Measurements from ENCODE around the gene KRTAP12-4.
A peak's percentile ranks its signal among the peaks of the same experiment; 100 is the strongest.
"Not testable (repeated sequence)": the region's sequence is repeated elsewhere in the genome, so short reads cannot be mapped to it uniquely, and the experiment has no call there.

Gene KRTAP12-4

DNA sequence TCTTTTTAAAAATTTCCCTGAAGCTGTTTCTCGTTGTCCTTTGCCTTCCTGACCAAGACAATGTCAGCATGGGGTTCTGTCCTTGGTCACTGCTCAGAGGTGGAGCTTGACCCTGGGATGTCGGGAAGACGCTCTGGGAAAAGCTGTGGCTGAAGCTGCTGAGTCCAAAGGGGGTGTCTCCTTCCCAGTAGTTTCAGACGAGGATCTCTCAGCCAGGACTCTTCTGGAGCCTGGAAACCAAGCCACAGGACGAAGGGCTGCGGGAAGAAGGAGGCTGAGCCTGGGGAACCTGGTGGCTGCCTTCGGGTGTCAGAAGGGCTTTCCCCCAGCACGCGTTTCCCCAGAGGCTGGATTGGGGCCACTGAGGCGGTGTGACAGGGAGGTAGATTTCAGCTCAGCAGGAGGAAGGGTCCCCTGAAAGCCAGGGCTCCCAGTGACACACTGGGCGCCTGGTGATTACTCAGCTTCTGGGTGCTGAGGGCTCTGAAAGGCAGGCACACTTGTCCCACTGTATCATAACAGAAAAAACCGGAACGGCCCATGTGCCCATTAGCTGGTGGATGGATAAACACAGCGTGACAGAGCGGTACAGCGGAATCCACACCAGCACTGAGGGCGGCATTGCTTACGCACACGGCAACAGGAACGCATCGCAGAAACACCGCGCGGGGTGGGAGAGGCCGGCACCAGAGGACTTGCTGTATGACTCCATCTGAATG lies 32.5 kb upstream of the KRTAP12-4 start:
- no peak for DNase-seq

DNA sequence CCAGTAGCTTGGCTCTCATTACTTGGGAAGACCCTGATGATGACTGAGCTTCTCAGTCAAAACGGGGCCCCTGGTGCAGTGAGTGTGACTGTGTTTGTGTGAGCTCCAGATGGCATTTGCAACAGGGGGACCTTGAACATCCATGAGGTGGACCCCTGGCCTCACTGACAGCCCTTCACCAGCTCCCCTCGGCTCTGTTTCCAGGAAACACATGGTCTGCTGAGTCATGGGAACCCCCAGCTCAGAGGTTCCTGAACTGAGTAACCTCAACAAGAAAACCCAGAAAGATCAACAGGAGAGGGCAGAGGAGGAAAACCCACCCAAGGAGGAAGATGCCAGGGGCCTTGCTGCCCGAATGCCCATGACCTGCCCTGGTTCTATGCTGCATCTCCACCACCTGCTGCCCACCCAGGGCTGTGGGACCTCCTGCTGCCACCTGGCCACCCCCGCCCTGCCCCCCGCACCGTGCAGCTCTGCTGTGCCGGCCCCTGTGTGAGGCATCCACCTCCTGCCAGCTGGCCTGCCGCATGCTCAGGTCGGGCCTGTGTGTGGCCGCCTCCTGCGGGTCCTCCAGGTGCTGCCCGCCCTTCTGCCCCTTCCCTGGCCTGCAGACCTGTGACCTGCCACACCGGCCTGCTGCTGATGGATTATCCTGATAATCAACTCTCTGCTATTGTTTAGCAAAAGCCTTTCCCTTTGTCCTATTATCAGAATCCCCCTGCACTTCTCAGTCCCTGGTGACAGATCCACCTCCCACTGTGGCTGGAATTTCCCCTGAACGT lies 31.7 kb upstream of the KRTAP12-4 start:
- DNase-seq = no peak

DNA sequence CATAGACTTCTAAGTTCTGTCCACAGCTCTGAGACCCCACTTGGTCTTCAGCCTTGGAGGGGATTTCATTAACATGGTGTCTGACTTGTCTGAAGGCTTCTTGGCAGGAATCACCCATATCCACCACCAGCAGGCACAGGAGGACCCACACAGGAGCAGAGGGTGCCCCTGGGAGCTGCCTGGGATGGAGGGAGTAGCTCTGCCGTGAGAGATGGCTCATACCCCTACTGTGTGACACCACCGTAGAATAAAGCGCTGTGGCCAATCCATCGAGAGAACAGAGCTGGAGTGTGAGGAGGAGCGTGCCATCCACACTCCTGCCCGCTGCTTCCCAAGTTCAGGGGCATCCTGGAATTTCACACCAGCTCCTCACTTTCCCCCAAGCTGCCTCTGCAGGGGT lies 30.6 kb upstream of the KRTAP12-4 start:
- not testable (repeated sequence) for DNase-seq

GRCh38 chr21:44684483-44684882 lies 30.0 kb upstream of the KRTAP12-4 start:
- no peak for DNase-seq

DNA sequence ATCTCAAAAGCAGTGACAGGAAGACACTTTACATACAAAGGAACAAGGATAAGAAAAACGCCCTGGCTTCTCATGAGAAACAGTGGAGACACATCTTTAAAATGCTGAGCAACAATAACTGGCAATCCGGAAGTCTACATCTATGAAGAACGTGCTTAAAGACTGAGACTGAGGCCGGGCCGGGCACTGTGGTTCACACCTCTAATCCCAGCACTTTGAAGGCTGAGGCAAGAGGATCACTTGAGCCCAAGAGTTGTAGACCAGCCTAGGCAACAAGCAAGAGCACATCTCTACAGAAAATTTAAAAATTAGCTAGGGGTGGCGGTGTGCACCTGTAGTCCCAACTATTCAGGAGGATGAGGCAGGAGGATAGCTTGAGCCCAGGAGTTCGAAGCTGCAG lies 29.6 kb upstream of the KRTAP12-4 start:
- DNase-seq = no peak

DNA sequence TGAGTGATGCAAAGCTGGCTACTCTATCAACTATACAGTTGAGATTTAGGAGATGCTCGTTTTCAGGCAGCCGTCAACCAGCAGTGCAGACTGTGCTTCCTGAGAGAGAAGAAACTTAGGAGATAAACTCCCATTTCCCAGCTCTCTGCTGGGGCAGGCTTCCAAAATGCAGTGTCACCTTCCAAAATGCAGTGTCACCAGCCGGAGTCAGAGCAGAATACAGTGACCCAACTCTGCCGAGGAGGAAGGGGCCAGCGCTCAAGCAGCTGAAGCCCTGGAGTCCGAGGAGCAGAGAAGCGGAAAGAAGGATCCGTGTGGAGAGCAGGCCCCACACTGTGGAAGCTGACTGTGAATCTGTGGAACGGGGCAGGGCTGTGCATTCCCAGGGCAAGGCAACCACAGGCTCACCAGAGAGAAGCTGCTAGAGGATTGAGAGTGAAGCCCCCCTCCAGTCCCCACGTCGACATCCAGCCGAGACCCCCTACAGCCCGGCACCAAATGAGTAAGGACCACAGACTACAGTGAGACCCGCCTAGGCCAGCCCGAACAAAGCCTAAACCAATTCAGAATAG lies 28.2 kb upstream of the KRTAP12-4 start:
- DNase-seq = no peak

DNA sequence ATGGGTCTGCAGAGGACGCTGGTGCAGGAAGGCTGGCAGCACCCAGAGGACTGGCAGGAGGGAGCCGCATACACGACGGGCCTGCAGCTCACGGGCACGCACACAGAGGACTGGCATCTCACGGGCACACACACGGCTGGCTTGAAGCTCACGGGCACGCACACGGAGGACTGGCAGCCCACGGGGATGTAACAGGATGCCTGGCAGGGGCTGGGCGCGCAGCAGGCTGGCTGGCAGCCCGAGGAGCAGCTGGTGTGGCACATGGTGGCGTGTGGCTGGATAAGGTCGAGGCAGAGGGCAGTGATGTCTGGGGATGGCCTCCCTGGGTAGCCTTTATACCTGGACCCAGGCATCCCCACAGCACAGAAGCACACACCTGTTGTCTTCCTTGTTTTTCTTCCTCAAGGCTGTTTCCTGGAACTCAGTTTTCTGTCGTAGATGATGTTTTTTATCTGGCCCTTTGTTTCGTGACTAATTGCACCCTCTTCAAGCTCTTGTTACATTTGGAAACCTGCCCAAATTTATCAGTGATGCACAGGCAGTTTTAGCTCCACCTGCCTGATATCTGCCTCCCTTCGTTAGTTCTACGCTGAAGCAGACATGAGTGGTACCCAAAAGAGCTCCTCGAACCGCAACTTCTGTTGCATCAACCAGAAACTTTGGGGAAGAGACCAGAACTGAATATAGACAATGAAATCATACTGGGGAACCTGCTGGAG lies 27.6 kb upstream of the KRTAP12-4 start, which contains the start of gene KRTAP12-1:
Gene KRTAP12-1, minus strand, starts transcription at position 303 of the 719 bp plus-strand sequence. Its CDS starts 40 bp downstream, at position 263.
- DNase-seq = peak; percentile 47

GRCh38 chr21:44681152-44681551 lies 26.7 kb upstream of the KRTAP12-4 start:
- no peak for DNase-seq

GRCh38 chr21:44677881-44678280 lies 23.4 kb upstream of the KRTAP12-4 start:
- DNase-seq = no peak

GRCh38 chr21:44671911-44672310 lies 17.5 kb upstream of the KRTAP12-4 start:
- no peak for DNase-seq

GRCh38 chr21:44670642-44671432 lies 16.4 kb upstream of the KRTAP12-4 start:
- no peak for DNase-seq

DNA sequence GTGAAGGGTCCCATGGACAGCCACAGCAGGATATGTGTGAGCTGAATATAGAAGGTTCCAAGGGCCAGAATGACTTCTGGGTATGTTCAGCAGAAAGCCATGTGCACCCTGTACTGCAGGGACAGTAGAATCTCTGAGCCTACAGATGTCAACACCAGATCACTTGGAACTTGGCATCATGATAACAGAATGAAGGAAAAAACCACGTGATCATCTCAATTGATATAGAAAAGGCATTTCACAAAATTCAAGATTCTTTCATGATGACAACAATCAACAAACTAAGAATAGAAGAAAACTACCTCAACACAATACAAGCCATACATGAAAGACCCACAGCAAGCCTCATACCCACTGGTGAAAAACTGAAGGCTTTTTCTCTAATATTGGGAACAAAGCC lies 13.2 kb upstream of the KRTAP12-4 start:
- no peak for DNase-seq

DNA sequence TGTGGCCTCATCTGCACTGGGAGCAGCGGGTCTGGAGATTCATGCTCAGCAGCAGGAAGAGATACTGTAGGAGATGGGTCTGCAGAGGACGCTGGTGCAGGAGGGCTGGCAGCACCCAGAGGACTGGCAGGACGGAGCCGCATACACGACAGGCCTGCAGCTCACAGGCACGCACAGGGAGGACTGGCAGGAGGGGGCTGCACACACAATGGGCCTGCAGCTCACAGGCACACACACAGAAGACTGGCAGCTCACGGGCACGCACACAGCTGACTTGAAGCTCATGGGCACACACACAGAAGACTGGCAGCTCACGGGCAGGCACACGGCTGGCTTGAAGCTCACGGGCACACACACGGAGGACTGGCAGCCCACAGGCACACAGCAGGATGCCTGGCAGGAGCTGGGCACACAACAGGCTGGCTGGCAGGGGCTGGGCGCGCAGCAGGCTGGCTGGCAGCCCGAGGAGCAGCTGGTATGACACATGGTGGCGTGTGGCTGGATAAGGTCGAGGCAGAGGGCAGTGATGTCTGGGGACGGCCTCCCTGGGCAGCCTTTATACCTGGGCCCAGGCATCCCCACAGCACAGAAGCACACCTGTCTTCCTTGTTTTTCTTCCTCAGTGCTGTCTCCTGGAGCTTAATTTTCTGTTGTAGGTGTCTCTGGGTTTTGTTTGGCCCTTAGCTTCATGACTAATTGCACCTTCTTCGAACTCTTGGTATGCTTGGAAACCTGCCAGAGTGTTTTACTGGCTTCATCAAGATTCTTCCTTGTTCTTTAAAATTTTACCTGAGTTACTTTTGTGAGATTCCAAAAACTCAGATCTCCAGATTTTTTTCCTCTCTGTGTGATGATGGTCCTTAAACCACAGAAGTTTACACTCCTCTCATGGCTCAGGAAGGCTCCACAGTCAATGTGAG lies 12.2 kb upstream of the KRTAP12-4 start, which contains the start of gene KRTAP12-2:
Gene KRTAP12-2, minus strand, starts transcription at position 527 of the 920 bp plus-strand sequence. Its CDS starts 41 bp downstream, at position 486.
- DNase-seq = peak; percentile 1

GRCh38 chr21:44664691-44665090 lies 10.2 kb upstream of the KRTAP12-4 start:
- no peak for DNase-seq

GRCh38 chr21:44661567-44661966 lies 7.1 kb upstream of the KRTAP12-4 start:
- not testable (repeated sequence) for DNase-seq

- DNase-seq = no peak
Observed at GRCh38 chr21:44658913-44659595, 4.6 kb upstream of the KRTAP12-4 start.

GRCh38 chr21:44658541-44658910 lies 4.1 kb upstream of the KRTAP12-4 start:
- no peak for DNase-seq

DNA sequence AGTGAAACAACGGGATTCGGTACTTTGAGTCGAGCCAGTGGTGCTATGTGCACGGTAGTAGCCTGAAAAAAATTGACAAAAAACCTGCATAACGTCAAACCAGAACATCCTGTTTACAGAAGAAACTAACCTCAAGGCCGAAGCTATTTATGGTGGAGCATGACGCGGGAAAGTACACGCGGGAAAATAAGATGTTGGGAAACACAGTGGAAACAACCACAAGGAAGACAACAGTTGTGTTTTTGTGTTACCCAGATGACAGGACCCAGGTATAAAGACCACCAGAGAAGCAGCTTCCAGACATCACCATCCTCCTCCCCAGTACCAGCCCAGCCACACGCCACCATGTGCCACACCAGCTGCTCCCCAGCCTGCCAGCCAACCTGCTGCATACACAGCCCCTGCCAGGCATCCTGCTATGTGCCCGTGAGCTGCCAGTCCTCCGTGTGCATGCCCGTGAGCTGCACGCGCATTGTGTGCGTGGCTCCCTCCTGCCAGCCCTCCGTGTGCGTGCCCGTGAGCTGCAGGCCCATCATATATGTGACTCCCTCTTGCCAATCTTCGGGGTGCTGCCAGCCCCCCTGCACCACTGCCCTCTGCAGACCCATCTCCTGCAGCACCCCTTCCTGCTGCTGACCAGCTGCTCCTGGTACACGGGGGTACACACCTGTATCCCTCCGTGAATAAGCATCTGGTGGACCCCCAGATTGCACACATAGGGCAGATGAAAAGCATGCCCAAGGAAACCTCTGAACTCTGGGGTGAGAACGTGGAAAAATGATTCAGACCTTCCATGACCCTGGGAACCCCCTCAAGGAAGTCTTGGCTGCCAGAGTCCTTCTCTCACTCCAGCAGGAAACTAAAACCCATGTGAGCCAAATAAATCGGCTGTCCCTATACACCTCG lies 3.4 kb upstream of the KRTAP12-4 start, which contains the start of gene KRTAP12-3:
Gene KRTAP12-3, plus strand, starts transcription at position 298 of the 906 bp plus-strand sequence. Its CDS starts 48 bp downstream, at position 346.
- no peak for DNase-seq

- no peak for DNase-seq
Observed at GRCh38 chr21:44656868-44657267, 2.4 kb upstream of the KRTAP12-4 start.

Measured in NCI-H2081 treated with DMSO at 0.1 percent for 48 hours (cell line).